GM21723 (cell line): ENCODE data around the gene ANKDD1A.

ENCODE experiments used
- ATAC-seq: cut with Tn5 transposase; IDR thresholded peaks from one replicate; pipeline ENCODE4 v1.9.1; 2021; ENCODE audit warnings: mild to moderate bottlenecking, moderate library complexity; ENCODE audit not compliant: unreplicated experiment

Gene ANKDD1A

DNA sequence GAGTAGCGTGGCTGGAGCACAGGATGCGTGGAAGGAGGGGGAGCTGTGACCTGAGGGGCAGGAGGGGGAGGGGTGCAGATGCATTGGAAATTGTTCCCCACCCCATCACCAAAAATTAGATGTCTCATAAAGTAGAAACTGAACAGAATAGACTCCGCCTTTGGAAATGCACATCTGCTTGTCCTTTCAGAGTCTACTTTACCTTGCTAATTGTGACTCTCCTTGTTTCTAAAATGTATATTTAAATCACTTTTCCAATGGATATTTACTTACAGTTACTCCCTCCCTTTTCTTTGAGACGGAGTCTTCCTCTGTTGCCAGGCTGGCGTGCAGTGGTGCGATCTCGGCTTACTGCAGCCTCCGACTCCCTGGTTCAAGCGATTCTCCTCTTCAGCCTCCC is 47.4 kb downstream of the ANKDD1A start:
- ATAC-seq, result no peak

GRCh38 chr15:64960153-64960552 is 48.5 kb downstream of the ANKDD1A start:
- ATAC-seq, result no peak

DNA sequence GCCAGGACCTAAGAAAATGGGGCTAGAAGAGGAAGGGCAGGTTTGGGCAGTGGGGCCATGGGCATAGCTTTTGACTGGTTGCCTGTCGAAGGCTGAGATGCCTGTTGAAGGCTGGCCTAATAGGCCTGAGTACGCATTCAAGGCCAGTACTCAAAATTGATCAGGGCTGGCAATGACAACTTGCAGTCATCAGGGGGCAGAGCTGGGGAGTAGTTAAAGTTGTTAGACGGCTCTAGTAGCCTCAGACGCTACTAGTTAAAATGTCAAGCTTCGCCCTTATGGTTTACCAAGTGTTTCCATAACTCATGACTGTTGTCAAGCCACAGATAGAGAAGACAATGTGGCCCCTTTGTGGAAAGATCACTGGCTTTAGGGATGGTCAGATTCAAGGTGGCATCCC is 49.3 kb downstream of the ANKDD1A start:
- ATAC-seq, result no peak

DNA sequence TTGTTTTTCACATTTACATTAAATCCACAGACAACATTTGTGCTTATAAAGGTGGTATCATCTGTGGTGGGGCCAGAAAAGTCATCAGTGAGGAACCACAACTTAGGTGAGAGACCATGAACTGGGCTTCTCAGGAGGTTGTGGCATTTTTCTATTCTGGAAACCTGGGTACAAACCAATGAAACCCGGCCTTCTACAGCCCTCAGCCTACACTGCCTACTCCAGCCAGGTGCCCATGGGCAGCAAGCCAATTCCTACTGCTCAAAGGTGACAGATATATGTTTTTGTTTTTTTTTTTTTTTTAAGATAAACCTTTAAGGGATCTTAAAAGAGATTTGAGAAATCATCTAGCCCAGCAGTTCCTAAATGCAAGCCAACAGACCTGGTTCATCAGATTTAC is 57.7 kb downstream of the ANKDD1A start:
- no peak for ATAC-seq

DNA sequence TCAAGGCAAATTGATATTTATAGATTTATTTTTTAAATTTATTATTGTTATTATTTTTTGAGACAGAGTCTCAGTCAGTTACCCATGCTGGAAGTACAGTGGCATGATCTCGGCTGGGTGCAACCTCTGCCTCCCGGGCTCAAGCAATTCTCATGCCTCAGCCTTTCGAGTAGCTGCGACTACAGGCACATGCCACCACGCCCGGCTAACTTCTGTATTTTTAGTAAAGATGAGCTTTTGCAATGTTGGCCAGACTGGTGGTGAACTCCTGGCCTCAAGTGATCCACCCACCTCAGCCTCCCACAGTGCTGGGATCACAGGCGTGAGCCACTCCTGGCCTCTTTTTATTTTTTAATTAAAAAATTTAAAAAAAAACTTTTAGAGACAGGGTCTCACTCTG is 59.0 kb downstream of the ANKDD1A start:
- no peak for ATAC-seq

GRCh38 chr15:64975390-64975789 is 63.7 kb downstream of the ANKDD1A start:
- no peak for ATAC-seq

DNA sequence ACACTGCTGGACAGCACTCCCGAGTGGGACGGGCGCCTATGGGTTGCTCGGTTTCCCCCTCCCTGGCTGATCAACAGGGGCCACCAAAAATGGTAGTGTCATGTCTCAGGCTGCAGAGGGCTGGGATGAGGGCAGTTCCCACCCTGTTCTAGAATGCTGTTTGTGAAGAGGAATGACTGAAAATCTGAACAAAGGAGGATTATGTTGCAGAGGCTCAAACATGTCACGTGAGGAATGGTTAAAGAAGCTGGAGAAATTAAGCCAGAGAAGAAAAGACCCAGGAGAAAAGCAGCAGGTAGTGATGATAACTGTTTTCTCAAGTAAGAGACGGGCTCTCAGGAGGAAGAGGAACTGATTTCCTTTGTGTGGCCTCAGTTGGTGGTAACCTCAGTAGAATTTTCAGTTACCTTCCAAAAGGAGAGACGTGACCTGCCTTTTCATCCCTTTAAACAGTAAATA is 67.6 kb downstream of the ANKDD1A start:
- no peak for ATAC-seq

GRCh38 chr15:64981812-64982431 is 70.2 kb downstream of the ANKDD1A start:
- ATAC-seq, result no peak

DNA sequence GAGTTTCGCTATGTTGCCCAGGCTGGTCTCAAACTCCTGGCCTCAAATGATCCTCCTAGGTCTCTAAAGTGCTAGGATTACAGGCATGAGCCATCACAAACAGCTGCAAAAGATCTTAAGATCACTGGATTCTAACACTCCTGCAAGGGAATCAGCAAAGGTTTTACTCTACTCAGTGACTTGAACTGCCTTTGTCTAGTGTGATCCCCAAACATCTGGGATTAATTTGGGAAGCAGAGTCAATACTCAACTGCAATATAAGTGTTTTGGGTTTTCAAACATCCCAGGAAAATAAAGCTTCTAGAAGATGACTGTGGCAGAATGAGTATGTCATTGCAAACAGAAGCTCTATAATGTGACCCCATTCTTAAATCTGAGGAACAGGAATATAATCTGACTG is 70.8 kb downstream of the ANKDD1A start:
- no peak for ATAC-seq

DNA sequence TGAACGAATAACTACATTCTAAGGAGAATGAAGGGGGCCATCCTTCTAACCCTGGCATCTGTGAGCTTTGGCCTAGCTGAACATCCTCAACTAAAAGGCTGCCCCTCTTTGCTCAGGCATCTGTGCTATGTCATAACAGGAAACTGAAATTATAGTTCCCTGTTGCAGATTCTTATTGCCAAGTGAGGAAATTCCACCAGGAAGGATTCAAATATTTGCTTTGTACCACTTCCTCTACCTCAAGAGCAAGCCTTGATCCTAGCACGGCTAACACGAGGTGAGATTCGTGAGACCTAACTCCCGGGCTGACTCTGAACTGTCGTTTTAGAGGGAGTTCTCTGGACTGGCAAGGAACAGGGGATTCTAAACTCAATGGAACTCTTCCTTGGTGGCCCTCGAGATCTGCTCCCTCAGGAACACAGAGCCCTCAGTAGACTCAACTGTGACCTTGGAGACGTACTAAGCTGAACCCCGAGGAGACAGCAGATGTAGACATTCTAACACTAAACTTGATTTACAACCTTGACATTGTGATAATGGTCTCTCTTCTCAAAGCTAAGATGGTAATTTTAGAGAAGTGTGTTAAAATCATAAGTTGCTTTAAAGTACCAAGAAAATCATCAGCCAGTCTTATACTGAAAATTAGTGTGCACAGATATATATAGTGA is 73.8 kb downstream of the ANKDD1A start:
- ATAC-seq, result no peak

DNA sequence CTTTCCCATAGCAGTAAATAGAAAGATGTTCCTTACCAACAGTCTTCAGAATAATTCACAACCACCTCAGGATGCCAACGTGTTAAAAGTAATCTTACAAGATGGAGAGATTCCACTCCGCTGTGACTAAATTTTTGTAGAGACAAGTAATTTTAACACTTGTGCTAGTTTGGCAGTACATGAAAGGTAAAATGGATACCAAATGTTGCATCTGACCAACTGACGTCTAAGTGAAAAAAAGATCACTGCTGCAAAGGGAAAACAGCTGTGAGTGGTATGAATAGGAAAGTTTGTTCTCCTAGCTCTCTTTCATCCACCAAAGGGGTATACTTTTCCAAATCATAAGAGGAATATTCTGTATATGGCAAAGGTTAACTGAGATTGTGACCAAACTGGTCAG is 75.4 kb downstream of the ANKDD1A start:
- ATAC-seq, result no peak

DNA sequence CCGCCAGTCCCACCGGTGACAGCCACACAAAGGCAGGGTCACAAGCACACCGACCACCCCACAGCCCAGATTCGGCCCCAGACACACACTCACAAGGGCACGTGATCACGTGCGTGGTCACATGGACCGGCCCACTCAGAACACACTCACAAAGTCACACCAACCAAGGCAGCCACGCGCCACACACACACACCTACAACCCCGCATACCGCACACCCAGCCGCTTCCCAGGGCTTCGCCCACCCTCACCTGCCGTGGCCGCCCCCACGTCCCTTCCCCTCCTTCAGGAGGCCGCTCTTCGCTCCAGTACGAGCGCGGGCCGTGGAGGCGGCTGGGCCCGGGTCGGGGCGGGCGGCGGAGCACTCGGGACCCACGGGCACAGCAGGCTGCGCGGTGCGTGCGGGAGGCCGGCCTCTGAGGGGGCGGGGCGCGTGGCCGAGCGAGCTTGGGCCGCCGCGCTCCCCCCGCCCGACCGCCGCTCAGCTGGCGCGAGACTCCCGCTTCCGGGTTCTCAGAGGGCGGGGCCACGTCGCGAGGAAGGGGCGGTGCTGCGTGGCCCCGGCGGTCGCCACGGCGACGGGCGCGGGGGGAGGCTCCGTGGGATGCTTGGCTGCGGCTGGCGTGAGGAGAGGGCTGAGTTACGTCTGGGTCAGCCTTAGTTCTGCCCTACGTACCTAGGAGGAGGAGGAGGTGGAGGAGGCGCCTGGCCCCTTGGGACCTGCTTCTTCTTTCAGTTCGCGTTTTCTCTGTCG is 77.9 kb downstream of the ANKDD1A start, which contains the start of gene SPG21:
Gene SPG21 (minus strand): TSS at position 499 of the 752 bp plus-strand sequence. CDS start 6,345 bp downstream, outside the sequence.
- peak; percentile 93 for ATAC-seq

DNA sequence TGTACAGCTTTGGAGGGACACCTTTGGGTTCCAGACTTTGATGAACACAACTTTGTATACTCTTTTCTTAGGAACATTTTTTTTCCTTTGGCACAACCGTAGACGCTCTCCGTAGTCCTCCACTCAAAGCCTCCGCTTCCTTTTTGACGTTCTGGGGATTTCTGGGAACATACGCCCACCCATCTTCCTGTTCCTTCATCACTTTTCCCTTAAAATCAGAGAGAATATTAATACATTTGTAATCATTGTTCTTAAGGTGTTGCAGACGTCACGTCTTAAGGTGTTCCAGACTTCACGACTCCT is 78.4 kb downstream of the ANKDD1A start:
- no peak for ATAC-seq

- ATAC-seq, result no peak
Measured at GRCh38 chr15:64991536-64992135, 79.9 kb downstream of the ANKDD1A start.

- no peak for ATAC-seq
Measured at GRCh38 chr15:64993290-64993689, 81.6 kb downstream of the ANKDD1A start.

GRCh38 chr15:64997066-64997465 is 85.4 kb downstream of the ANKDD1A start:
- ATAC-seq, result no peak

GRCh38 chr15:64997745-64998375 is 86.2 kb downstream of the ANKDD1A start:
- ATAC-seq, result no peak

- ATAC-seq, result no peak
Measured at GRCh38 chr15:65004993-65005392, 93.3 kb downstream of the ANKDD1A start.

DNA sequence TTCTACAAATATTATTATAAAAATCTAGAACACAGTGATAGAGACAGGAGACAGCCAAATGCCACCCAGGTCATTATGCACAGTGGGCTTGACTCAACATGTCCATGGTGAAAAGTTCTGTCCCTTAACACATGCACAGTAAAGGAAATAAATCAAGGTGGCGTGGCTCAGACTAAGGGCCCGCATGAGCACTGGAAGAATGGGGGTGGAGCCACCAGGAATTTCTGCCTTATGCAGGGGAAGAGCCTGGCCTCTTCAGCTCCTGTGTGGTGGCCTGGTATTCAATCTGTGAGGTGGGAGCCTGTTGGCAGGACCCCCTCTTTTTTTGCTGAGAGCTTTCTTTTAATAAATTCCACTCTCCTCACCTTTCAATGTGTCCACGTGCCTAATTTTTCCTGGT is 95.2 kb downstream of the ANKDD1A start:
- no peak for ATAC-seq
